ENCODE results near the gene RAB20. TPM values are rescaled to one million over a fixed set of nuclear protein-coding genes. Genes with fewer than 3 reads are reported as not detected.
"Not testable (repeated sequence)": the region's sequence is repeated elsewhere in the genome, so short reads cannot be mapped to it uniquely, and the experiment has no call there.

The RAB20 gene
- total RNA-seq, 1 experiment from 2014 or later: 14.3 TPM

DNA sequence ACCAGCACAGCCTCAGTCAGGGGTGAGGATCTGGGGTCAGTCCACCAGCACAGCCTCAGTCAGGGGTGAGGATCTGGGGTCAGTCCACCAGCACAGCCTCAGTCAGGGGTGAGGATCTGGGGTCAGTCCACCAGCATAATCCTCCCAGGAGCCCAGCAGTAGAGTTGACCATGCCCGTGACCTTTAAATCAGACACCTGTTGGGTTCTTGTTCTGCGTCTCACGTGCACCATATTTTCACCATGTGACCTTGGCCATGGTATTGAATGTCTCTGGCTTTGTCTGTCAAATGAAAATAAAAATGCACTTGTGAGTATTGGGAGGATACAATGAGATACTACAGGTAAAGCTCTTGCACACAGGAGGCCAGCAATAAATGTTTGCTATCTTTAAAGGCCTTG is 63.6 kb downstream of the RAB20 start:
- ATAC-seq; H3K4me3 Mint-ChIP-seq; DNase-seq (ENCODE audit: low spot score); H3K27me3 Mint-ChIP-seq (ENCODE audit: low read depth); CTCF ChIA-PET; H3K9me3 Mint-ChIP-seq; POLR2A ChIA-PET; H3K27ac Mint-ChIP-seq; H3K4me1 Mint-ChIP-seq: not testable (repeated sequence)
- H3K36me3 Mint-ChIP-seq: peaks cover 75% of the 10 kb centered on the region

GRCh38 chr13:110497003-110497402 is 64.5 kb downstream of the RAB20 start:
- POLR2A ChIA-PET: no interaction called here
- CTCF ChIA-PET: no interaction called here
- TF ChIP-seq RELA (CRISPR knock-in tag; IDR thresholded peaks at IDR 0.05; ENCODE audit: borderline replicate concordance) (no peak), FOXP4 (CRISPR knock-in tag; IDR thresholded peaks at IDR 0.05) (no peak), CBFB (CRISPR knock-in tag; IDR thresholded peaks at IDR 0.05; ENCODE audit: low read depth) (no peak), NFE2L1 (CRISPR knock-in tag; IDR thresholded peaks at IDR 0.05) (no peak), NFYB (CRISPR knock-in tag; conservative IDR thresholded peaks at IDR 0.05; ENCODE audit: low read depth) (no peak), TEAD1 (CRISPR knock-in tag; IDR thresholded peaks at IDR 0.05) (no peak), HMGXB4 (CRISPR knock-in tag; IDR thresholded peaks at IDR 0.05) (no peak), ZBTB21 (CRISPR knock-in tag; IDR thresholded peaks at IDR 0.05; ENCODE audit: borderline replicate concordance) (no peak), ZNF138 (CRISPR knock-in tag; conservative IDR thresholded peaks at IDR 0.05) (no peak)
- TF ChIP-seq, protein P1, sequence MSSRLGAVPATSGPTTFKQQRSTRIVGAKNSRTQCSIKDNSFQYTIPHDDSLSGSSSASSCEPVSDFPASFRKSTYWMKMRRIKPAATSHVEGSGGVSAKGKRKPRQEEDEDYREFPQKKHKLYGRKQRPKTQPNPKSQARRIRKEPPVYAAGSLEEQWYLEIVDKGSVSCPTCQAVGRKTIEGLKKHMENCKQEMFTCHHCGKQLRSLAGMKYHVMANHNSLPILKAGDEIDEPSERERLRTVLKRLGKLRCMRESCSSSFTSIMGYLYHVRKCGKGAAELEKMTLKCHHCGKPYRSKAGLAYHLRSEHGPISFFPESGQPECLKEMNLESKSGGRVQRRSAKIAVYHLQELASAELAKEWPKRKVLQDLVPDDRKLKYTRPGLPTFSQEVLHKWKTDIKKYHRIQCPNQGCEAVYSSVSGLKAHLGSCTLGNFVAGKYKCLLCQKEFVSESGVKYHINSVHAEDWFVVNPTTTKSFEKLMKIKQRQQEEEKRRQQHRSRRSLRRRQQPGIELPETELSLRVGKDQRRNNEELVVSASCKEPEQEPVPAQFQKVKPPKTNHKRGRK (CRISPR knock-in tag; IDR thresholded peaks at IDR 0.05; ENCODE audit: borderline replicate concordance): no peak
- TF ChIP-seq, protein P2, sequence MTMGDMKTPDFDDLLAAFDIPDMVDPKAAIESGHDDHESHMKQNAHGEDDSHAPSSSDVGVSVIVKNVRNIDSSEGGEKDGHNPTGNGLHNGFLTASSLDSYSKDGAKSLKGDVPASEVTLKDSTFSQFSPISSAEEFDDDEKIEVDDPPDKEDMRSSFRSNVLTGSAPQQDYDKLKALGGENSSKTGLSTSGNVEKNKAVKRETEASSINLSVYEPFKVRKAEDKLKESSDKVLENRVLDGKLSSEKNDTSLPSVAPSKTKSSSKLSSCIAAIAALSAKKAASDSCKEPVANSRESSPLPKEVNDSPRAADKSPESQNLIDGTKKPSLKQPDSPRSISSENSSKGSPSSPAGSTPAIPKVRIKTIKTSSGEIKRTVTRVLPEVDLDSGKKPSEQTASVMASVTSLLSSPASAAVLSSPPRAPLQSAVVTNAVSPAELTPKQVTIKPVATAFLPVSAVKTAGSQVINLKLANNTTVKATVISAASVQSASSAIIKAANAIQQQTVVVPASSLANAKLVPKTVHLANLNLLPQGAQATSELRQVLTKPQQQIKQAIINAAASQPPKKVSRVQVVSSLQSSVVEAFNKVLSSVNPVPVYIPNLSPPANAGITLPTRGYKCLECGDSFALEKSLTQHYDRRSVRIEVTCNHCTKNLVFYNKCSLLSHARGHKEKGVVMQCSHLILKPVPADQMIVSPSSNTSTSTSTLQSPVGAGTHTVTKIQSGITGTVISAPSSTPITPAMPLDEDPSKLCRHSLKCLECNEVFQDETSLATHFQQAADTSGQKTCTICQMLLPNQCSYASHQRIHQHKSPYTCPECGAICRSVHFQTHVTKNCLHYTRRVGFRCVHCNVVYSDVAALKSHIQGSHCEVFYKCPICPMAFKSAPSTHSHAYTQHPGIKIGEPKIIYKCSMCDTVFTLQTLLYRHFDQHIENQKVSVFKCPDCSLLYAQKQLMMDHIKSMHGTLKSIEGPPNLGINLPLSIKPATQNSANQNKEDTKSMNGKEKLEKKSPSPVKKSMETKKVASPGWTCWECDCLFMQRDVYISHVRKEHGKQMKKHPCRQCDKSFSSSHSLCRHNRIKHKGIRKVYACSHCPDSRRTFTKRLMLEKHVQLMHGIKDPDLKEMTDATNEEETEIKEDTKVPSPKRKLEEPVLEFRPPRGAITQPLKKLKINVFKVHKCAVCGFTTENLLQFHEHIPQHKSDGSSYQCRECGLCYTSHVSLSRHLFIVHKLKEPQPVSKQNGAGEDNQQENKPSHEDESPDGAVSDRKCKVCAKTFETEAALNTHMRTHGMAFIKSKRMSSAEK (CRISPR knock-in tag; IDR thresholded peaks at IDR 0.05; ENCODE audit: borderline replicate concordance): no peak
- TF ChIP-seq, protein P3, sequence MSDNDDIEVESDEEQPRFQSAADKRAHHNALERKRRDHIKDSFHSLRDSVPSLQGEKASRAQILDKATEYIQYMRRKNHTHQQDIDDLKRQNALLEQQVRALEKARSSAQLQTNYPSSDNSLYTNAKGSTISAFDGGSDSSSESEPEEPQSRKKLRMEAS (CRISPR knock-in tag; IDR thresholded peaks at IDR 0.05): no peak
- DNase-seq (ENCODE audit: low spot score) (no peak), ATAC-seq (no peak)
- Mint-ChIP-seq H3K4me1 (no peaks in the 10 kb centered on the region), H3K36me3 (peaks cover 75% of the 10 kb centered on the region), H3K27me3 (ENCODE audit: low read depth) (no peaks in the 10 kb centered on the region; the same call in 1 of the 2 replicates), H3K27ac (no peak overlapping the region), H3K4me3 (no peak overlapping the region), H3K9me3 (peaks cover 5% of the 10 kb centered on the region)

- TF ChIP-seq OVOL2 (CRISPR knock-in tag; IDR thresholded peaks at IDR 0.05; ENCODE audit: borderline replicate concordance) (no peak), CREB1 (CRISPR knock-in tag; IDR thresholded peaks at IDR 0.05) (no peak), ZNF219 (CRISPR knock-in tag; IDR thresholded peaks at IDR 0.05; ENCODE audit: borderline replicate concordance) (no peak), NR3C1 (CRISPR knock-in tag; conservative IDR thresholded peaks at IDR 0.05; ENCODE audit: low read depth) (no peak)
- ATAC-seq: no peak
- Mint-ChIP-seq H3K9me3 (peaks cover 5% of the 10 kb centered on the region), H3K36me3 (peaks cover 68% of the 10 kb centered on the region), H3K4me3 (no peak overlapping the region), H3K27me3 (ENCODE audit: low read depth) (no peaks in the 10 kb centered on the region; the same call in 1 of the 2 replicates), H3K4me1 (no peaks in the 10 kb centered on the region), H3K27ac (no peak overlapping the region)
- CTCF ChIA-PET: no interaction called here
- POLR2A ChIA-PET: no interaction called here
- DNase-seq (ENCODE audit: low spot score): no peak
Observed at GRCh38 chr13:110496281-110496680, 65.2 kb downstream of the RAB20 start.
